Activated CD8-positive, alpha-beta memory T cell treated with anti-CD3 and anti-CD28 coated beads, Interleukin-2, amount 50 U/mL, for 1 hour (primary cell): ENCODE results near the gene PGD.
"Not testable (repeated sequence)": the region's sequence is repeated elsewhere in the genome, so short reads cannot be mapped to it uniquely, and the experiment has no call there.

Experiments used
- DNase-seq: peaks from one replicate; pipeline ENCODE4 v3.0.0-alpha.2; 2020; ENCODE audit errors: extremely low read depth

Gene PGD

DNA sequence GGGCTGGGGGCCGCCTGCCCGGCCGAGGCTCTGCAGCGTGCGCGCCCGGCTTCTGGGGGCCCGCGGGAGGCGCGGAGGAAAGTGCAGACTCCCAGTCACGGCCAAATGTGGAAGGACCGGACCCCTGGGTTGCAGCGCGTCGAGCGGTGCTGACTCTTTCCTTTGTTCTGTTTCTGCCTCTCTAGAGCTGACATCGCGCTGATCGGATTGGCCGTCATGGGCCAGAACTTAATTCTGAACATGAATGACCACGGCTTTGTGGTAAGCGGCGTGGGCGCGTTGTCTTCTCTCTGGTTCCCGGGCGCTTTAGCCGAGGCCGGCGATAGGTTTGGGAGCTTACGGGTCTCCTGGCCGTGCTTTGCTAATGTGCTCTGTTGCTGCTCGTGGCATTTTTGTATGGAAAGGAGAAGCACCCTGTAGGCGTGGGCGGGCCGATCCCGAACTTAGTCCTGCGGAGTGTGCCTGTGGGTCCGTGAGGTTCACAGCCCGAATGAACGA is 629 bp downstream of the PGD start:
- DNase-seq = no peak

DNA sequence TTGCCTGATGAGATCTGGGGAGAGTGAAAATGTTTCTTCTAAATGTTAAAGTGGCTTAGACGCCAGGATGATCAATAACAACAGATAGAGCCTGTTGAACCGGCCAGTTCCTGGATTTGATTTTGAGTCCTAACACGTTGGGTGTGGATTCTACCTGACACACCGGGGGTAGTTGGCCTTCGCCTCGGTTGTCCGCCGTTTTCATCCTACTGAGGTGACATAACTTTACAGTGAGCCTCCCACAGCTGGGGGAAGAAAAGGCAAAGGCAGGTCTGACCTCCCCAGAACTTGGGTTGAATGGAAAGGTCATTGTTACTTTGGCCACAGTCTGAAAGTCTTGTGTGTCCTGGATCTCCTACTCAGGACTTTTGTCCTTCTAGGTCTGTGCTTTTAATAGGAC is 1.1 kb downstream of the PGD start:
- DNase-seq = no peak

DNA sequence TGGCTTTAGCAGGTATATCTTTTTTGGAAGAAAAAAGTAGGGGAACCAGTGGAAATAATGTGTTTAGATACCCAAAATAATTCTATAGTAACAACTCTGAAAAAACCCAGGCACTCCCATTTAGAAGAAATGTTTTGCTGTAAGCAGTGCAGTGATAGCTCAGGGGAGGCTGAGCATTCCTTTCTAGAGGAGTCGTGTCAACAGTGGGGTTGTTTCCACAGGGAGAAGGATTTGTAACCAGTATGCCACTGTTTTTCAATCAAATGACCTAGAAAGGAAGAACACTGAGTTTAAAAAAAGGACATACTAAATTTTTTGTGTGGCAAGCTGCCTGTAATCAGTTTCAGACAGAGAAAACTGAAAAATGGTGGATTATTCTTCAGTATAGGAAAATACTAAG is 2.4 kb downstream of the PGD start:
- no peak for DNase-seq

DNA sequence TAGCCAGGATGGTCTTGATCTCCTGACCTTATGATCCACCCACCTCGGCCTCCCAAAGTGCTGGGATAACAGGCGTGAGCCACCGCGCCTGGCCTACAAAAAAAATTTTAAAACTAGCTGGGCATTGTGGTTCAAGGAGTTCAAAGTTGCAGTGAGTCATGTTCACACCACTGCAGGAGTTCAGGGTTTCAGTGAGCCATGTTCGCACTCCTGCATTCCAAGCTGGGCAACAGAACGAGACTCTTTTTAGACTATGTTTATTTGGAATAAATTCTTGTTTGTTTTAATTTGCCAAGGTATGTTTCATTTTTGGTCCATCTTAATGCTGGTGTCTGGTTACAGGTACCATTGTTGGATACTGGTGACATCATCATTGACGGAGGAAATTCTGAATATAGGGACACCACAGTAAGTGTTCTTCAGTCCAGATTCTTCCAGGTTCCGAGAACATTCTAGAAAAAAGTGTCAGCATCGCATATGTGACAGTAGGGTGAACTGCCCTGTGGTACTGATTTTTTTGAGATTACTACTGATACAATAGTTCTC is 3.9 kb downstream of the PGD start:
- DNase-seq = no peak

DNA sequence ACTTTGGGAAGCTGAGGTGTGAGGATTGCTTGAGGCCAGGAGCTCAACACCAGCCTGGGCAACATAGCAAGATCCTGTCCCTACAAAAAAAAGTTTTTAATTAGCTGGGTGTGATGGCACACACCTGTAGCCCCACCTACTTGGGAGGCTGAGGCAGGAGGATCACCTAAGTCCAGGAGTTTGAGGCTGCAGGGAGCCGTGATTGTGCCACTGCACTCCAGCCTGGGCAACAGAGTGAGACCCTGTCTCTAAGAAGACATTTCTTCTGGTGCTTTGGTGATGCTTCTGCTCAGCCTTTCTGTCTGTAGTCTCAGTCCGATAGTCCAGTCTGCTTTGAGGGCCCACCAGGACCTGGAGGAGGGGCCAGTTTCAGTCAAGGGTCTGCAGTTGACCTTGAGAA is 8.3 kb downstream of the PGD start:
- DNase-seq = no peak

DNA sequence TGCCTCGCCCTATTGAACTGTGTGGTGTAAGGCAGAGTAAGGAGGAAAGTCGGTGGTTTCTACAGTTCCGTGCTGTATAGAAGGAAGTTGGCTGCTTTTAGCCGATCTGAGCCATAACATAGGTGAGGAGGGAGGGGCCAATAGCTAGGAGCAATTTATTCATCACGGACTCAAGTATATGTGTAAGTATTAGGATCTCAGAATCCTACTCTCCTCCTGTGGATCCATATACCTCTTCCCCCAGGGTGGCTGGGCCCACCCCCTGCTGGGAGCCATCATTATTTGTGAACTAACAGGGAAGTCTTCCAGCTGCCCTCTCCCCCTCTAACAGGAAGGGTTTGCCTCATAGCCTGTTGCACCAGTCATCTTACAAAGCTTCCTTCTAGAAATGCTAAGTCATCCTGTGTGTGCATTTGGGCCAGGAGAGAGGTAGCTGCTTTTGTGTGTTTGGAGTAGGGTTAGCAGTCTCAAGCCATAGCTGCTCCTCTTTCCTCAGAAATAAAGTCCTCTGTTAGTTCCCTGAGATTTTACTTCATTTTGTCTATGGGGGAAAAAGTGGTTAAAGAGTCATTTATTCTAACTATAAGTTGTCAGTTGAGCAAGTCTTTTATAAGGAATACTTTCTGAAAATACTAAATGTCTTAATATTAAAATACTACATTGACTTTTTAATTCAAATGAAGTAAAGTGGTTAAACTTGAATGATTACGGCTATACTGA is 16.5 kb downstream of the PGD start:
- no peak for DNase-seq

DNA sequence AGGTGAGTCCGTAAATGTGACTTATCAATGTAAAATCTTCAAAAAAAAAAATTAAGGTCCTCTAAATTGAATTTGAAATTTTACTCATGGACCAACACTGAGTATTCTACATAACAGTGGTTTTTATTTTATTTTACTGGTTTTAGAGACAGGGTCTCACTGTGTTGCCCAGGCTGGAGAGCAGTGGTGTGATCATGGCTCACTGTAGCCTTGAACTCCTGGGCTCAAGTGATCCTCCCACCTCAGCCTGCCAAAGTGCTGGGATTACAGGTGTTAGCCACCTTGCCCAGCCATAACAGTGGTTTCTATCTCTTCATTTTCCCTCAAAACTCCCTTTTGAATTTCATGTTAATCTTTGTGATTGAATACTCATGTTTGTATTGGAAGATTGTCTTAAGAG is 17.1 kb downstream of the PGD start:
- not testable (repeated sequence) for DNase-seq

DNA sequence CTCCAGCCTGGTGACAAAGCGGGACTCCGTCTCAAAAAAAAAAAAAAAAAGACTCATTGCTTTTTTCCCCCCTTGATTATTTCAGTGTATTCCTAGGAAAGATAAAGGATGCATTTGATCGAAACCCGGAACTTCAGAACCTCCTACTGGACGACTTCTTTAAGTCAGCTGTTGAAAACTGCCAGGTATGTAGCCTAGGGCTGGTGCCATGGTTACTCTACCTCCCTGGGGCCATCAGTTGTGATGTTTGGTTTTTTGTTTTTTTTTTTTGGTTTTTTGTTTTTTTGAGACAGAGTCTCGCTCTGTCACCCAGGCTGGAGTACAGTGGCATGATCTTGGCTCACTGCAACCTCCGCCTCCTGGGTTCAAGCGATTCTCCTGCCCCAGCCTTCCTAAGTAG is 19.9 kb downstream of the PGD start:
- DNase-seq = not testable (repeated sequence)

DNA sequence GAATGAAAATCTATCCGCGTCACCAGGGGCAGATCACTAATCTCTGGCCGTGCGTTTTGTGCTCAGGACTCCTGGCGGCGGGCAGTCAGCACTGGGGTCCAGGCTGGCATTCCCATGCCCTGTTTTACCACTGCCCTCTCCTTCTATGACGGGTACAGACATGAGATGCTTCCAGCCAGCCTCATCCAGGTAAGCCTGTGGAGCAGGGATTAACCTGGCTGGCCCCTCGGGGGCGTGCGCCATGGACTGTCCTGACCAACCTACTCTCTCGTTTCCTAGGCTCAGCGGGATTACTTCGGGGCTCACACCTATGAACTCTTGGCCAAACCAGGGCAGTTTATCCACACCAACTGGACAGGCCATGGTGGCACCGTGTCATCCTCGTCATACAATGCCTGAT is 20.5 kb downstream of the PGD start:
- no peak for DNase-seq

DNA sequence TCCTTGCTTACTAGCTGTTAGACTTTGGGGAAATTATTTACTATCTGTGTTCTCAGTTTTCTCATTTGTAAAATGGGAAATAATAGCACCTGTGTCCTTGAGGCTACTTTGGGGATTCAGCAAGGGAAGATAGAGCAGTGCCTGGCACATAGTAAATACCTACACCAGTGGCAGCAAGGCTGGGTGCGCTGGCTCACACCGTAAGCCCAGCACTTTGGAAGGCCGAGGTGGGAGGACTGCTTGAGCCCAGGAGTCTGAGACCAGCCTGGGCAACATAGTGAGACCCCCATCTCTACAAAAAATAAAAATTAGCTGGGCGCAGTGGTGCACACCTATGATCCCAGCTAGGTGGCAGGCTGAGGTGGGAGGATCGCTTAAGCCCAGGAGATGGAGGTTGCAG is 22.8 kb downstream of the PGD start:
- no peak for DNase-seq

DNA sequence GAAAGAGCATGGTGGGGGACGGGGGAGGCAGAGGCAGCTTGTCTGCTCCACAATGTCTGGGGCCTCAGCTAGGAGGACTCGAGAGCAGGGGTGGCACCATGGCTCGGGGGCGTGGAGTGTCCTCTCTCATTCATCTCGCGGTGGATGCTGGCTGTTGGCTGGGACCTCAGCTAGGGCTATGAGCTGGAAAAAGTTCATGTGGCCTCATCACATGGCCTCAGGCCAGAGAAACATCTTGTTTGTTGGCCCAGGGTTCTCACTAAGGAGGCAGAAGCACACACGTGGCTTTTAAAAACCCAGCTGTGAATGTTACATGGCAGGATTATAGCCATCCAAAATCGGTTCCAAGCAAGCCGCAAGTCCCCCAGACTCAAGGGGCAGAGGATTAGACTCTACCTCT is 25.2 kb downstream of the PGD start:
- no peak for DNase-seq

DNA sequence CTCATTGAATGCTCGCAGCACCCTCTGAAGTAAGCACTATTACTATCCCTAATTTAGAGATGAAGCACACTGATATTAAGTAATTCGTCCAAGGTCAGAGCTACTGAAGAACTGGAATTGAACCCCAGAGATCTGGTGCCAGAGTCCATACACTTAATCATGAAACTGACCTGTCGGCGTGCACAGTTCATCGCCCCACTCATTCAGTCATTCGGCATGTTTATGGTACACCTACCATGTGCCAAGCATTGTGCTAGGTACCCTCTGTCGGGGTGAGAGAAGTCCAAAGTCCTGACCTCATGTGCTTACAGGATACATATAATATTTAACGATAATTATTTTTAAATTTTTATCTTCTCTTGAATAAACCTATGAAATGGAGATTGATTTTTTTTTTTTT is 25.8 kb downstream of the PGD start:
- no peak for DNase-seq

DNA sequence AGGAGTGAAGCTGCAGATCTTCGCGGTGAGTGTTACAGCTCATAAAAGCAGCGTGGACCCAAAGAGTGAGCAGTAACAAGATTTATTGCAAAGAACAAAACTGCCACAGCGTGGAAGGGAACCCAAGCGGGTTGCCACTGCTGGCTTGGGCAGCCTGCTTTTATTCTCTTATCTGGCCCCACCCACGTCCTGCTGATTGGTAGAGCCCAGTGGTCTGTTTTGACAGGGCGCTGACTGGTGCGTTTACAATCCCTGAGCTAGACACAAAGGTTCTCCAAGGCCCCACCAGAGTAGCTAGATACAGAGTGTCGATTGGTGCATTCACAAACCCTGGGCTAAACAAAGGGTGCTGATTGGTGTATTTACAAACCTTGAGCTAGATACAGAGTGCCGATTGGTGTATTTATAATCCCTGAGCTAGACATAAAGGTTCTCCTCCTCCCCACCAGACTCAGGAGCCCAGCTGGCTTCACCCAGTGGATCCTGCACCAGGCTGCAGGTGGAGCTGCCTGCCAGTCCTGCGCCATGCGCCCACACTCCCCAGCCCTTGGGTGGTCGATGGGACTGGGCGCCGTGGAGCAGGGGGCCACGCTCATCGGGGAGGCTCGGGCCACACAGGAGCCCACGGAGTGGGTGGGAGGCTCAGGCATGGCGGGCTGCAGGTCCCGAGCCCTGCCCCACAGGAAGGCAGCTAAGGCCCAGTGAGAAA is 27.1 kb downstream of the PGD start:
- DNase-seq = not testable (repeated sequence)

DNA sequence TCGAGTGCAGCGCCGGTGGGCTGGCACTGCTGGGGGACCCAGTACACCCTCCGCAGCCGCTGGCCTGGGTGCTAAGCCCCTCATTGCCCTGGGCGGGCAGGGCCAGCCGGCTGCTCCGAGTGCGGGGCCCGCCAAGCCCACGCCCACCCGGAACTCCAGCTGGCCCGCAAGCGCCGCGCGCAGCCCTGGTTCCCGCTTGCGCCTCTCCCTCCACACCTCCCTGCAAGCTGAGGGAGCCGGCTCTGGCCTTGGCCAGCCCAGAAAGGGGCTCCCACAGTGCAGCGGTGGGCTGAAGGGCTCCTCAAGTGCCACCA is 27.6 kb downstream of the PGD start:
- not testable (repeated sequence) for DNase-seq

DNA sequence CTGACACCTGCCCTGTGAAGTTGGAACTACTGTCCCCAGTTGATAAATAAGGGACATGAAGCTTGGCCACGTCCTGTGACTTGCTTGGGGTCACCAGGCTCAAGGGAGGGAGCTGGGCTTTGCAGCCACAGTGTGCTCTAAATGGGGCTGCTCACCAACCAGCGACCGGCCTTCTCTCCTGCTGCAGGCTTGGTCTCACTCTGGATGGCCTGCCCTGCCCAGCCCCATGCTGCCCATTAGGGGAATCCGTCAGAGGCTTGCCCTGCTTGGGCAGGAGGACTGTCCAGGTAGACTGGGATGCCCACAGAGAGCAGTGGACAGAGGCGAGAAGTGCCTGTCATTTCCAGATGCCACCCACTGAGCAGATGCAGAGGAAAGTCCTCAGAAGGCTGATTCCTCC is 30.1 kb downstream of the PGD start:
- DNase-seq = no peak

DNA sequence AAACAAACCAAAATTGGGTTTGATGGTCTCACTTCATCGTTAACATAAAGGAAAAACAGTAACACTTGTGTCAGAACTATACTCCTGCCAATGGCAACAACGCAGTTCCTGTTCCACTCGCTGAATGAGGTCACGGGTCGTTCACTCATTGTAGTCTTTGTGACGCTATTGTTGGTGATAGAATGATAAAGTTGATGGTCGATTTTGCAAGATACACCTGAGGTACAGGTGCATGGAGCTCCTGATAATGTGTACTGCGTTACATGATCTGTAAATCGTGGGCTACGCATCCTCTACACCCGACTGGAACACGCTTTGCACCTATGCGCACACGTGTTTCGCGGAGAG is 31.0 kb downstream of the PGD start:
- no peak for DNase-seq

DNA sequence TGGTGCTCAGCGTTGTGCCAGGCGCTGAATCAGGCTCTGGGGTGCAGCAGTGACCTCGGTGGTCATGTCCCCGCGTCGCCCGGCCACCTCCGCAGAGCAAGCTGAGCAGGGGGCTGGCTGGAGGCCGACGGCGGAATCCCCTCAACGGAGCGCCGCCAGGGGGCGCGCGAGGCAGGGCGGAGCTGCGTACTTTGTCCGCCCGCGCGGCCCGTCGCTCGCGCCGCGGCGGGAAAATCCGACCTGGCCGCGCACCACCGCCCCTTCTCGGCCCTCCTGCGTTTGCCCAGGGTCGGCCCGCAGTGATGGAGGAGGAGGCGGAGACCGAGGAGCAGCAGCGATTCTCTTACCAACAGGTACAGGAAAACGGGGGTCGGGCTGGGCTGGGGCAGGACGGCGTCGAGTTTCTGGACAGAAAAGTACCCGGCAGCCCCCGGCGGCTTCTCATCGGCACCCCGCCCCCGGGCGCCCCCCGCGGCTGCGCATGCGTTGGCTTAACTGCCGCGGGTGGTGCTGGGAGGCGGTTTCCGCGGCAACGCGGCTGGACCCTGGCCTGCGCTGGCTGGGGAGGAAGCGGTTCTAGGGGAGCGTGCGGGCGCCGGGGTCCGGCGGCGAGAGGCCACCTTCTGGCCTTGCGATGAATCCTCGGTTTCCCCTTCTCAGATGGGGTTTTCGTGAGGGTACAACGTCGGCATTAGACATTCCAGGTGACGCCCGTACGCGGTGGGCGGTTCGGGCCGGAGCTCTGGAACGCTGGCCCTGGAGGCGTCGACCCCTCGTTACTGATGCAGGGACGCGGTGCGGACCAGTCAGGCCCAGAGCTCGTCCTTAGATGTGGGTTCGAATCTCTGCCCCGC is 31.6 kb downstream of the PGD start, which contains the start of gene CENPS:
TSS of gene CENPS (plus strand) at position 218 of the 854 bp plus-strand sequence. CDS start at position 303, 85 bp downstream.
- DNase-seq = peak; percentile 61

DNA sequence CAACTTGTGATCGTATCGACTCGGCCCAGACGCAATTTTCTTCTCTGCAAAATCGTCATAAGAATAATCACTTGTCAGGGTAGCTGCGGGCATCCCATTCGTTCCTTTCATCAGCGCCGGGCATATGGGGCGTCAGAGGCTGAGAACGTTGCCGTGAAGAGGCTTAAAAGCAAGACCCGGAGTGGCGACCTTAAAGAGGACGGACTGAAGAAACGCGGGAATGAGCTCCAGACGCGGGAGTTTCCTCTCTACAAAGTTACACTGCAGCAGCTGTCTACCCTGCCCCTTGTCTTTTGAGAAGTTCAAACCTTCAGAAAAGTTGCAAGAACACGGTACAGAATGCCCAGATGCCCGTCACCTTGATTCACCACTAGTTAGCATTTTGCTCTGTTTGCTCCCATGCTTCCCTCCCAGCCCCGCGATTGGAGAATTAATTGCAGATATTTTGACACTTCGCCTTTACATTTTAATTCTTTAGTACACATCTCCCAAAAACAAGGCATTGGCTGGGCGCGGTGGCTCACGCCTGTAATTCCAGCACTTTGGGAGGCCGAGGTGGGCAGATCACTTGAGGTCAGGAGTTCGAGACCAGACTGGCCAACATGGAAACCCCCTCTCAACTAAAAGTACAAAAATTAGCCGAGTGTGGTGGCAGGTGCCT is 32.3 kb downstream of the PGD start:
- no peak for DNase-seq

DNA sequence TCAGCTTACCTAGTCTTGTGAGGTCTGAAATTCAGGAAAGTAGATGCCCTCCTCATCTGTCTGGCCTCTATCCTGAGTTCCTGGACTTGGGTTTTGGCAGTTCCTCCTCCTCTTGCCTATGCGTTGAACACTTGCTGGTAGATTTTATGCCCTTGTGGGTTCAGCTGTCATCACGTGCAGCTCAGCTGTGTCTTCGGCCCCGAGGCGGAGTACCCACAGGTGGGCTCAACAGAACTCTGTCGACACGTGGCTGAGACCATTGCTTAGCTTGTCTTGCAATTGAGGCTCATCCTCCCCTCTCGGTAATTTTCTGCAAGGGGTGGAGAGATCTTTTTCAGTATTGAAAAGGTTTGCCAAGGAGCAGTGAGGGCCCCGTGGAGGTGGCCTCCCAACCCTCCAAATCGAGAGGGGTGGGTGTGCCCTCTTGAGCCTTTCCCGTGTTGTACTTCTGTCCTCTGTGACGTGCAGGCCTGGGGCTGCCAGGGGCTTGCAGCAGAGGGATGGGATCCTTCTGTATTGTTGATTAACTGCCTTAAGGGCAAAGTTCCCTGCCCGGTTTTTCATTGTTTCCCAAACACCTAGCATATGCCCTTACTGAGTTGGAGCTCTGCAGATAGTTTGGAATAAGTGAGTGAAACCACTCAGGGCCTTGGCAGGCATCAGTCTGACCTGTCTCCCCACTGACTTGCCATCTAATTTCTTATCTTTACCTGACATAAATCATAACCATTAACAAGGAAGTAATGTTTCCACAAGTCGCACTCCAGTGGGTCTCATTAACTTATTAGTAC is 34.2 kb downstream of the PGD start:
- no peak for DNase-seq

DNA sequence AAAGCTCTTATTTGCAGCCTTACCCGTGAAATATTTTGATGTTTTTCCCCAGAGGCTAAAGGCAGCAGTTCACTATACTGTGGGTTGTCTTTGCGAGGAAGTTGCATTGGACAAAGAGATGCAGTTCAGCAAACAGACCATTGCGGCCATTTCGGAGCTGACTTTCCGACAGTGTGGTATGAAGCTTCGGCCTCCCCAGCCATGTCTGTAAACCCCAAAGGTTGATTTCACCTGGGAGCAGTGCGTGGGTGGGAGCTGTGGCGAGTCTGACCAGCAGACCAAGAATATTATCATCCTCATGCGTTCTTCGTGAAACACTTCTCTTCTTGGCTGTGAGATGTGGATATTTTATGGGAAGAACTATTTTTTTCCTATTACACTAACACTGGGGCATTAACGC is 34.9 kb downstream of the PGD start:
- DNase-seq = no peak

DNA sequence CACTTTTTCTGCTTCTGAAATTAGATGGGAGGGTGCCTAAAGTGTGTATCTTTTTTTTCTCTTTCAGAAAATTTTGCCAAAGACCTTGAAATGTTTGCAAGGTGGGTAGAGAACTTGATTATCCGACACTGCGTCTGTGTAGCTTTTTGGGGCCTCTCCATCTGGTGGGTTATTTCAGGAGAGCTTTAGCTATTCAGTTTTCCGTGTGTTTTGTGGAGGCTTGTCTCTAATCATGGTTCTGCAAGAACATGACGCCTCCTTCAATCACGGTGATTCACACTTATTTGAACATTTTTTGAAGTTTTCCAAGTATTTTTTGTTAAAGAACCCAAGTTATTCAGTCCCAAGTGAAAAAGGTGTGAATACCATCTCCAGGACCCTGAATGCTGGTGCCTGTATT is 35.7 kb downstream of the PGD start:
- no peak for DNase-seq
